ENCODE results near the gene GLRX.

- TF ChIP-seq CTCF (IDR thresholded peaks at IDR 0.05): no peak
- no peak for TF ChIP-seq POLR2A (IDR thresholded peaks at IDR 0.05)
These were observed 5.3 kb upstream of the GLRX start for GRCh38 chr5:95827892-95828246.
